Tibial nerve (tissue), 3 donors: ENCODE results near the gene RFX4.

Source experiments
- CTCF ChIP-seq, 5 experiments: fragments of 200-600 bp in 3 of 5; fragments of 450-650 bp in 2 of 5; sonication (generic) in 3 of 5; IDR thresholded peaks; one replicate each; pipeline ENCODE4 v1.5.1; 2016 to 2019; ENCODE audit warnings: antibody characterized with exemption in 5 of 5, mild to moderate bottlenecking in 3 of 5, moderate library complexity in 2 of 5
- POLR2A ChIP-seq, 2 donors: fragments of 450-650 bp; IDR thresholded peaks; one replicate each; pipeline ENCODE4 v1.6.1; 2017; ENCODE audit warnings: antibody characterized with exemption in 2 of 2, mild to moderate bottlenecking in 2 of 2, moderate library complexity in 2 of 2

DNA sequence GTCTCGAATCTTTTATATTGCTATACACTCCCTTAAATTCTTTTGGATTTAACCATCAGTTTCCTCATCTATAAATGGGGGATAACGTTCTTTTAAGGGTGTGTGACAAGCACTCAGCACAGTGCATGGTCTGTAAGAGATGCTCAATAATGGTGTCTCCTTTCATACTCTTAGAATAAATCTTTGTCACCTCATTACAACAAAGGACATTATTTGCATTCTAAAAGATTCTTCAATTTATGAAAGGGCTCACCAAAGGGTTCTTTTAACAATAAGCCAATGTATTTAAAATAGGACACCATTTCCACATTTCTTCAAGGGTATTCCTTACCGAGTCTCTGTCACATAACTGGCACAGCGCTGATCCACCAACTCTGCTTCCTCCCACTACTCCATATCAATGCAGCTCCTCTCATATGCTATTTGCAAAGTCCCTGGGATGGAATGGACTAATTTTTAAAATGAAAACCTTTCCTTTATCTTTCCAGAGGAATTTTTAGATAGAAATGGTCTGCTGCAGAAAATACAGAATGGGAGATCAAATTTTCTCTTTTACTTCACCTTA lies 162.5 kb downstream of the RFX4 start:
- no peak for TF ChIP-seq CTCF (IDR thresholded peaks at IDR 0.05)
- no peak for TF ChIP-seq POLR2A (IDR thresholded peaks at IDR 0.05)
